ENCODE data around the gene MAP4K3.

- TF ChIP-seq POLR2A (IDR thresholded peaks at IDR 0.05; ENCODE audit: low read length) (no peak), GATA1 (IDR thresholded peaks at IDR 0.05; ENCODE audit: low read depth, low read length) (no peak)
Measured at GRCh38 chr2:39385172-39385571, 51.9 kb downstream of the MAP4K3 start.

Data from erythroblast (primary cell).